ENCODE measurements around the gene RUNDC3A. TPM values are rescaled to one million over a fixed set of nuclear protein-coding genes. Genes with fewer than 3 reads are reported as not detected.
"Not testable (repeated sequence)": the region's sequence is repeated elsewhere in the genome, so short reads cannot be mapped to it uniquely, and the experiment has no call there.

The RUNDC3A gene
- total and polyA plus RNA-seq, 2 of the 13 experiments (the other 11 are each of a cell fraction or from before 2014, with no cell fraction given) = 0.25 TPM; not detected in 1

GRCh38 chr17:44363613-44364159, 55.3 kb downstream of the RUNDC3A start, which contains the start of gene FAM171A2 (continued):
- TF ChIP-seq SOX6 (IDR thresholded peaks at IDR 0.05) (no peak), SOX6 (CRISPR knock-in tag; IDR thresholded peaks at IDR 0.05) (no peak), ZNF746 (CRISPR knock-in tag; IDR thresholded peaks at IDR 0.05) (no peak), RARG (CRISPR knock-in tag; IDR thresholded peaks at IDR 0.05; ENCODE audit: low read depth) (no peak), ZNF280B (CRISPR knock-in tag; IDR thresholded peaks at IDR 0.05; ENCODE audit: borderline replicate concordance) (no peak), ZNF703 (CRISPR knock-in tag; IDR thresholded peaks at IDR 0.05; ENCODE audit: borderline replicate concordance) (no peak), ZNF558 (CRISPR knock-in tag; IDR thresholded peaks at IDR 0.05; ENCODE audit: borderline replicate concordance) (no peak), STAG1 (CRISPR knock-in tag; IDR thresholded peaks at IDR 0.05) (peak; percentile 22), ARNTL (CRISPR knock-in tag; IDR thresholded peaks at IDR 0.05) (no peak), ZKSCAN1 (IDR thresholded peaks at IDR 0.05; ENCODE audit: low read length) (no peak), CCDC6 (CRISPR knock-in tag; IDR thresholded peaks at IDR 0.05) (0 out of 2 replicates have a peak, but pooled peaks have one; percentile 31), E2F1 (CRISPR knock-in tag; IDR thresholded peaks at IDR 0.05) (no peak), ZNF614 (CRISPR knock-in tag; IDR thresholded peaks at IDR 0.05; ENCODE audit: borderline replicate concordance) (no peak; the same call in 1 of the 2 replicates), MEIS2 (CRISPR knock-in tag; IDR thresholded peaks at IDR 0.05) (peak; percentile 53; the same call in 1 of the 2 replicates)
- TF ChIP-seq, protein P1, sequence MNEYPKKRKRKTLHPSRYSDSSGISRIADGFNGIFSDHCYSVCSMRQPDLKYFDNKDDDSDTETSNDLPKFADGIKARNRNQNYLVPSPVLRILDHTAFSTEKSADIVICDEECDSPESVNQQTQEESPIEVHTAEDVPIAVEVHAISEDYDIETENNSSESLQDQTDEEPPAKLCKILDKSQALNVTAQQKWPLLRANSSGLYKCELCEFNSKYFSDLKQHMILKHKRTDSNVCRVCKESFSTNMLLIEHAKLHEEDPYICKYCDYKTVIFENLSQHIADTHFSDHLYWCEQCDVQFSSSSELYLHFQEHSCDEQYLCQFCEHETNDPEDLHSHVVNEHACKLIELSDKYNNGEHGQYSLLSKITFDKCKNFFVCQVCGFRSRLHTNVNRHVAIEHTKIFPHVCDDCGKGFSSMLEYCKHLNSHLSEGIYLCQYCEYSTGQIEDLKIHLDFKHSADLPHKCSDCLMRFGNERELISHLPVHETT (CRISPR knock-in tag; conservative IDR thresholded peaks at IDR 0.05) = no peak
- TF ChIP-seq, protein P2, sequence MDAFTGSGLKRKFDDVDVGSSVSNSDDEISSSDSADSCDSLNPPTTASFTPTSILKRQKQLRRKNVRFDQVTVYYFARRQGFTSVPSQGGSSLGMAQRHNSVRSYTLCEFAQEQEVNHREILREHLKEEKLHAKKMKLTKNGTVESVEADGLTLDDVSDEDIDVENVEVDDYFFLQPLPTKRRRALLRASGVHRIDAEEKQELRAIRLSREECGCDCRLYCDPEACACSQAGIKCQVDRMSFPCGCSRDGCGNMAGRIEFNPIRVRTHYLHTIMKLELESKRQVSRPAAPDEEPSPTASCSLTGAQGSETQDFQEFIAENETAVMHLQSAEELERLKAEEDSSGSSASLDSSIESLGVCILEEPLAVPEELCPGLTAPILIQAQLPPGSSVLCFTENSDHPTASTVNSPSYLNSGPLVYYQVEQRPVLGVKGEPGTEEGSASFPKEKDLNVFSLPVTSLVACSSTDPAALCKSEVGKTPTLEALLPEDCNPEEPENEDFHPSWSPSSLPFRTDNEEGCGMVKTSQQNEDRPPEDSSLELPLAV (CRISPR knock-in tag; conservative IDR thresholded peaks at IDR 0.05; ENCODE audit: low read depth) = no peak
- TF ChIP-seq, protein P3, sequence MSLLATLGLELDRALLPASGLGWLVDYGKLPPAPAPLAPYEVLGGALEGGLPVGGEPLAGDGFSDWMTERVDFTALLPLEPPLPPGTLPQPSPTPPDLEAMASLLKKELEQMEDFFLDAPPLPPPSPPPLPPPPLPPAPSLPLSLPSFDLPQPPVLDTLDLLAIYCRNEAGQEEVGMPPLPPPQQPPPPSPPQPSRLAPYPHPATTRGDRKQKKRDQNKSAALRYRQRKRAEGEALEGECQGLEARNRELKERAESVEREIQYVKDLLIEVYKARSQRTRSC (CRISPR knock-in tag; IDR thresholded peaks at IDR 0.05; ENCODE audit: low read depth) = no peak

- H3K4me1 ChIP-seq (ENCODE audit: insufficient read depth, low read length) = peaks cover 69% of the 10 kb centered on the region
- FAIRE-seq; H3K4me2 ChIP-seq (ENCODE audit: low read depth, low read length); ATAC-seq; BruUV-seq (replicated peaks); H3K79me2 ChIP-seq (ENCODE audit: insufficient read depth, low read length); in situ Hi-C loops (cut with HindIII; ENCODE audit: extremely low pct_ligation_motif_present, low pct_unique_long_range_greater_than_20kb); H3K4me3 ChIP-seq (replicated peaks in 1 of 3; ENCODE audit: insufficient read depth in 1 of 3, low read depth in 2 of 3, low read length in 3 of 3); H2AFZ ChIP-seq (ENCODE audit: low read length); intact Hi-C loops (cut with micrococcal nuclease; ENCODE audit: unreplicated experiment); H3K36me3 ChIP-seq (replicated peaks in 1 of 2; ENCODE audit: control insufficient read depth in 1 of 2, insufficient read depth in 2 of 2, low read length in 2 of 2); CTCF ChIA-PET (ENCODE audit: low intra/inter-chr PET ratio, low total read pairs); H3K9ac ChIP-seq (ENCODE audit: insufficient read depth, low read depth, low read length); H3K27ac ChIP-seq (ENCODE audit: extremely low read length, insufficient read depth, low read length); H3K9me3 ChIP-seq (ENCODE audit: low read length); H4K20me1 ChIP-seq (ENCODE audit: insufficient read depth, low read length); DNase-seq (ENCODE audit: low spot score): not testable (repeated sequence)
- H3K27me3 ChIP-seq (ENCODE audit: control insufficient read depth in 1 of 2, insufficient read depth in 2 of 2, low read length in 2 of 2) = peaks cover 1 to 14% of the 10 kb centered on the region in 2 experiments; a peak in 3 of 5 replicates
- POLR2A ChIA-PET = interaction anchor here (0.6 kb wide), 1 partner anchor 20 kb away, joined by 3 read pairs; no protein-coding TSS in a partner anchor
- 47% methylated on average over 5 of the region's 5 CpGs for WGBS (ENCODE audit: low lambda C conversion rate)
These were observed 56.6 kb downstream of the RUNDC3A start for GRCh38 chr17:44365051-44365450.
